IPS-18c (cell line): ENCODE data around the gene RPS24.

Experiments
- H3K4me3 ChIP-seq: 2 replicates; pipeline ENCODE4 v1.7.0; 2013; ENCODE audit warnings: low read depth, mild to moderate bottlenecking, low read length, moderate library complexity; ENCODE audit not compliant: insufficient read depth
- H3K9me3 ChIP-seq: one replicate; pipeline ENCODE4 v1.6.1; 2013; ENCODE audit warnings: mild to moderate bottlenecking, low read length, moderate library complexity; ENCODE audit not compliant: control insufficient read depth, insufficient read depth

The RPS24 gene

GRCh38 chr10:78019264-78019663, 14.4 kb upstream of the RPS24 start:
- Histone ChIP-seq H3K9me3 (no peaks in the 10 kb centered on the region), H3K4me3 (no peak overlapping the region)

- H3K9me3 ChIP-seq, result no peaks in the 10 kb centered on the region
- no peak overlapping the region for H3K4me3 ChIP-seq
These were observed 12.5 kb upstream of the RPS24 start for GRCh38 chr10:78021201-78021600.

- Histone ChIP-seq H3K9me3 (no peaks in the 10 kb centered on the region), H3K4me3 (no peak overlapping the region)
These were observed 9.9 kb upstream of the RPS24 start for GRCh38 chr10:78023741-78024140.

DNA sequence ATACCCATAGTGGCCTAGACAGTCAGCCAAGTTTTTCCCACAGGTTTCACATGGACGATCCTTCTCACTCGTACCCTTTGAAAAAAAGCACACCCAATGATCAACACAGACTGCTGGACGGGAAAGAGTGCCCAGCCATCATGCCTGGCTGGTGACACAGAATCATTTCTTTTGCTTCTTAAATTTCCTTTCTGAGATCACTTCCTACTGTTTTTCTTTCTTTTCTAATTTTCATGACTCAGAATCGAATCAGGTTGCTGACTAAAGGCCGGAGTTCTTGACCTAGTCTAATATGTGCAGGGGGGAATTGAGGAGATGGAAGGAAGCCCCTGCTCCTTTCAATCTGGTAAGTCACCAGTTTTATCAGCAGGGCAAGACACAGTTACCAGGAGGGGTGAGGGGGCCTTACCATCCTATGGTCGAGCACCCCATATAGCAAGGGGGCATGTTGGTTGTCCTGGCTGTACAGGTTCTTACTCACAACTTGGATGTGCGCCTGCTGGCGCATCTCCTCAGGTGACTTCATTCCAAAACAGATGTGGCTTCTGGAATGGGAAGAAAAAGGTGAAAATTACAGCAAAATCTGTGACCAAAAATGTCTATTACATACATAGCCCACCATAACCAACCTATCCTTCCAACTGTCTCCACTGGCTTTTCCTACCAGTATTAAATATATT, 7.8 kb upstream of the RPS24 start:
- Histone ChIP-seq H3K4me3 (no peak overlapping the region), H3K9me3 (no peaks in the 10 kb centered on the region)

DNA sequence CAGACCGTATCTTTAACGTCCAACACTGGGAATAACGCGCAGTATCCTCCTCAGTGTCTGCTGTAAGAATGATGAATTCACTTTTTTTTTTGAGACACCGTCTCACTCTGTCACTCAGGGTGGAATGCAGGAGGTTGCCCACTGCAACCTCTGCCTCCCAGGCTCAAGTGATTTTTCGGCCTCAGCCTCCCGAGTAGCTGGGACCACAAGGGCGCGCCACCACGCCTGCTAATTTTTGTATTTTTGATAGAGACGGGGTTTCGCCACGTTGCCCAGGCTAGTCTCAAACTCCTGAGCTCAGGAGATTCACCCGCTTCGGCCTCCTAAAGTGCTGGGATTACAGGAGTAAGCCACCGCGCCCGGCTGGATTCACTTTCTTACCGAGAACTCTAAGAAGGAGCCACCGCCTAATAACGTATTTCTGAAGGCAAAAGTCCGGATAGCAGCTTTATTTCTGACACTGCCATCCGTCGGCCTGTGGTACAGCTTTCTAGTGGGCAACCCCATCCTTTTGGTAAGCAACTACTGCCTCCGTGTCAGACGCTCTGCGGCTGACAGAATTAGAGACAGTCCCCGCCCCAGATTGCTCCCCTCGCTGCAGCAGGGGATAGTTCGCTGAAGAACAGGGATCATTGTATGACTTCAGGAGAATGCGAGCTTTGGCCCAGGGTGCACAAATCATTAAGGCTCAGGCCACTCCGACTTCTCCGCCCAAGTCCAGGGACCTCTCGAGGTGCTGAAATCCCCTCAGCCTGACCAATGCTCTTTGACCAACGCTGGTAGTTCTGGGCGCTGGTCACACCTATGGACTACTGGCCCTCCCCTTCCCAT, 5.0 kb upstream of the RPS24 start:
- Histone ChIP-seq H3K4me3 (peak overlapping the region; percentile 100), H3K9me3 (no peaks in the 10 kb centered on the region)

GRCh38 chr10:78029269-78030226, 4.1 kb upstream of the RPS24 start, which contains the start of gene POLR3A:
POLR3A (minus strand) TSS chr10:78029515; CDS start chr10:78029407, 108 bp downstream.
- Histone ChIP-seq H3K9me3 (no peaks in the 10 kb centered on the region), H3K4me3 (peak within 1 kb of the TSS; percentile 100)

GRCh38 chr10:78033387-78033636, 351 bp upstream of the RPS24 start:
- H3K9me3 ChIP-seq, result no peaks in the 10 kb centered on the region
- H3K4me3 ChIP-seq, result no peak overlapping the region; the same call in 1 of the 2 replicates

- H3K4me3 ChIP-seq, result peak overlapping the region; percentile 79
- H3K9me3 ChIP-seq, result no peaks in the 10 kb centered on the region
These were observed 1.4 kb downstream of the RPS24 start for GRCh38 chr10:78035025-78035424.

GRCh38 chr10:78035437-78035836, 1.8 kb downstream of the RPS24 start:
- H3K4me3 ChIP-seq, result peak overlapping the region; percentile 79
- no peaks in the 10 kb centered on the region for H3K9me3 ChIP-seq

DNA sequence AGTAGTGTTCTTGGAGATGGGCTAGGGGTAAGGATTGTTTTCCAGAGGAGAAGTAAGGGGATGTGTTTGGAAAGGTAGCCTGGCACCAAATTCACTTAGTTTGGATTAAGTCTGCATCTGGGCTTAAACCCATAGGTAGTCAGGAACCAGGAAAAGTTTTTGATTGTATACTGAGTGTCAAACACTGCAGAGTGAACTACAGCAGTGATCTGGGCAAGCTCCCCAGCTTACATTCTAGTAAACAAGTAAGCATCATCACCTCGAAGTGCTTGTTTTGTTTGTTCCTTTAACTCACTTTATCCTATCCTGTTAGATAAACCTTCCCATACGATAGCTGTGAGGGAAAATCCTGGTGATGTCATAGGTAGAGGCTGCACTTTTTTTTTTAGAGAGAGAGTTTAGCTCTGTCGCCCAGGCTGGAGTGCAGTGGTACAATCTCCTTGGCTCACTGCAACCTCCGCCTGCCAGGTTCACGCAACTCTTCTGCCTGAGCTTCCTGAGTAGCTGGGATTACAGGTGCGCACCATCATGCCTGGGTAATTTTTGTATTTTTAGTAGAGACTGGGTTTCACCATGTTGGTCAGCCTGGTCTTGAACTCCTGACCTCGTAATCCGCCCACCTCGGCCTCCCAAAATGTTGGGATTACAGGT, 2.4 kb downstream of the RPS24 start:
- Histone ChIP-seq H3K9me3 (no peaks in the 10 kb centered on the region), H3K4me3 (peak overlapping the region; percentile 79; the same call in 1 of the 2 replicates)

- Histone ChIP-seq H3K4me3 (no peak overlapping the region), H3K9me3 (no peaks in the 10 kb centered on the region)
These were observed 4.4 kb downstream of the RPS24 start for GRCh38 chr10:78038105-78038504.

DNA sequence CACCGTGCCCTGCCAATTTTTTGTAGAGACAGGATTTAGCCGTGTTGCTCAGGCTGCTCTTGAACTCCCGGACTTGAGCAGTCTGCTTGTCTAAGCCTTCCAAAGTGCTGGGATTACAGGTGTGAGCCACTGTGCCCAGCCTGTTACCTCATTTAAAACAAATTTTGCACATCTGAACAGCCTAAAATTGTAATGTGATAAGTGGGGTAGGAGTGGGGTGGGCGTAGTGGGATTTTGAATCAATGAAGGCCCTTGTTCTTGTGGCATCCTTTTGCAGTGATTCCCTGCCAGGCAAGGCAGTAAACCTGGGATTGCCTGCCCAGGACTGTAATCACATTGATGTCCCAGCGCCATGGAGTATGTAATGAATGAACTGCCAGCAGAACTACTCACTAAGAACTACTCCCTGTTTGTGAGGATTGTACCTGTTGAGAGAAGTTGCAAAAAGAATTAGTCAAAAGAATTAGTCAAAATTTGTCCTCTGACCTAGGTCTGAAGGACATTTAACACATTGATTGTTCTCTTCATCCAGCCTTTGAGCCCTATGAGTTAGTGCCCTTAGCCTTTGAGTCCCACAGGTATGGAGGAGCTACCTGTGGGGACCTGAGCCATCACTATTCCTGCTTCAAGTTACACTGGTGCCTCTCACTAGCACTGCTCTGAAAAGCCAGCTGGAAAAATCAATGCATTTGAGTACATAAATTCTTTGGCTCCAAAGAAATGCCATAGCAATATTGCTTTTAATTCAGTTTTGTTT, 5.3 kb downstream of the RPS24 start:
- Histone ChIP-seq H3K4me3 (0 out of 2 replicates have a peak overlapping the region, but pooled peaks have one; percentile 2), H3K9me3 (no peaks in the 10 kb centered on the region)

DNA sequence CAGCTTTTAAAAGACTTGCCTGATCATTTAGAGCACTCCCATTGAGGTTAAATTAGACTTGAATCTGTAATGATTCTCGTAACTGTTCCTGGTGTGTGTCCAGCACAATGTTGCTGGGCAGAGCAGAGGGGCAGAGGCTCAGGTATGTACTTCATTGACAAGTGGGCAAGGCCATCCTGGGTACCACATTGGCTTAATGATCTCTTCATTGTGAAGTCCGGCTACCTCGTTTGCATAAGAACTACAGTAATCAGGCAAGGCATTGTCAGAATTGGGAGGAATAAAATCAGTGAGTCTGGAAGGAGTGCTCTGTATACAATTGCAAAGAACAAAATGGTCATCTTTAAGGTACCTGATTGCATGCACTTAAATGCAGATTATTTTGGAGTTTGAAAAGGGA, 6.1 kb downstream of the RPS24 start:
- Histone ChIP-seq H3K4me3 (no peak overlapping the region), H3K9me3 (no peaks in the 10 kb centered on the region)

DNA sequence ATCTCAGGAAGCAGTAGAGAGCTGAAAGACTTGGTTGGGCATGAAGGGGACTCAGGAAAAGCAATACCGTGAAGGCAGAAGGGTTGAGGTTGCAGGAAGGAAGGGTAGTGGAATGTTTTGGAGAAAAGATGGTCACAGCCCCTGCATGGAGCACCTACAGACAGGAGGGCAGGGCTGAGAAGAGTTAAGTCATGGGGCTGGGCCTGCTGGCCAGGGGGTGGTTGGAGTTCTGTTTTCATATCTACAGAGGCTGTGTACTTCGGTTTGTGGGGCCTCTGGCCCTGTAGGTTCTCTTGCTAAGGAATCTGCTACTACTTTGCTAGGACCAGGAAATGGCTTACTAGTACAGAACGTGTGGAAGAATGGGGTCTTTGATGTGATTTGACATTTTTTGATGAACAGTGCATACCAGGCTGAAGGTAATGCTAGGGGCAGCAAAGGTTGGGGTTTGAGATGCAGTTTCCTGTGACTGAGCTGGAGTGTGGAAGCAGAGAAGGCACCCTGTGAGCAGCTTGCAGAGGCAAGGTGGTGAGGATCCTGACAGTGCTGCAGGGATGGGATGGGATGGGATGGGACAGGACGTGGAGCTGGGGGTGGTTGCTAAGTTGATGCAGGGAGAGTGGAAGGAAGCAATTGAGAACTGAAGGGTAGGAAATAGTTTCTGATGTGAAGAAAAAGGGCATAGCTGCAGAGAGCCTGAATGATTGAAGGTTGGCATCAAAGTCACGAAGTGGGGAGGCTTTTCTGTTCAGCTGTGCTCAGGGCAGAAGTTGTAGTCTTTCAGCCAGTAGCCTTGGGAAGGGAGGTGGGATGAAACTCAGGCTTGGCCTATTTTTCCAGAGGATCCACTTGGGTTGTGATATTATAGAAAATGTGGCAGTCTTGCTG, 7.8 kb downstream of the RPS24 start:
- no peaks in the 10 kb centered on the region for H3K9me3 ChIP-seq
- no peak overlapping the region for H3K4me3 ChIP-seq

DNA sequence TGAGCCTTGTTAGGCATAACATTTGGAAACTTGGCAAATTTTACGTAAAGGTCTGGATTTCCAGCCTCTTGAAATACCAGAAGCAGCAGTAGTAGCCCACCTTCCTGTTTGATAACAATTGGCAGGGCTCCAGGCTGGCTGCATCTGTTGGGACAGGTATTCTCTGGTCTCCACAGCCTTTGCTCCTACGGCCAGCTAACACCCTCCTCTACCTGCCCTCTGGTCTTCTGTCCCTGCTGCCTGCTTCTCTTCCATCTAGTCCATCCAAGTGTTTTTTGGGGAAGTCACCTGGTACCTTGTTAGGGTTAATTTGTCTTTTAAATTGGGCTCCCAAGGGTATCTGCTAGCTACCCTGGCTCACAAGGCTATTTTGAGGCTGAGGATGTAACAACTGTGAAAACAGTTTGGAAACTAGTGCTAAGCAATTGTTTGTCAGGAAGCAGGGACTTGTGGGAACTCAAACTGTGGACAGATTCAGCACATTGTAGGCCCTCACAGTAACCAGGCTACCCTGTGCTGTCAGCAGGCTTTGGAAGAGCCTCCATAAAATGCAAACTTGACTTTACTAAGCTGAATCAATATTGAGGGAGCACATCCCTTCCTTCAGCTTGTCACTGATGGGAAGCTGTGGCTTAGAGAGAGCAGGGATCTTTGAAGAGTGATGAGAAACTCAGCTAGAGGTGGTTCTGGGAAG, 8.5 kb downstream of the RPS24 start:
- no peaks in the 10 kb centered on the region for H3K9me3 ChIP-seq
- H3K4me3 ChIP-seq, result no peak overlapping the region
